ENCODE data around the gene WASL. TPM values are rescaled to one million over a fixed set of nuclear protein-coding genes. Genes with fewer than 3 reads are reported as not detected.

The WASL gene
- polyA plus RNA-seq, 1 donor (not counting 4 experiments of a cell fraction or from before 2014, with no cell fraction given) = 17.5 TPM

DNA sequence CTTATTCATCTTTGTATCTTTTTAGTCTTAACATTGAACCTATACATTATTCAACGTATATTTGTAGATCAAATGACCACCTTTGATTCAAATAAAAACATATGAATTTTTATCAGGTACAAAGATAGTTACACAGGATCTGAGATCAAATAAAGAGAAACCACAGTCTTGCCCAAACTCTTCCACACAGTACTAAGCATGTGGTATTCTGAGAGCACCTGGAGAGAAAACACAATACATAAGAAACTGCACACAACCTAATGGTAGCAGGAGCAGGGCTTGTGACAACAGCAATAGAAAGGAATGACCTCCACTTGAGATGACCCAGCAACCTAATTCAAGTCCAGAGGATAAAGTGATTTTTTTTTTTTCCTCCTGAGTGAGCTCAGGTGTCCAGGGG, 6.5 kb upstream of the WASL start:
- H4K20me1 ChIP-seq (ENCODE audit: control insufficient read depth, extremely low read depth, insufficient read depth, low read length) = no peaks in the 10 kb centered on the region
- no peak overlapping the region for H3K4me2 ChIP-seq (ENCODE audit: control insufficient read depth, extremely low read depth, insufficient read depth, low read depth, low read length)
- FAIRE-seq = peak; percentile 17
- dilution Hi-C loops (cut with MboI; ENCODE audit: extremely low pct_ligation_motif_present, low sequenced_read_pairs) = no loop called here
- no peak for TF ChIP-seq EZH2 (IDR thresholded peaks at IDR 0.05; ENCODE audit: low read length)
- TF ChIP-seq, protein P1, sequence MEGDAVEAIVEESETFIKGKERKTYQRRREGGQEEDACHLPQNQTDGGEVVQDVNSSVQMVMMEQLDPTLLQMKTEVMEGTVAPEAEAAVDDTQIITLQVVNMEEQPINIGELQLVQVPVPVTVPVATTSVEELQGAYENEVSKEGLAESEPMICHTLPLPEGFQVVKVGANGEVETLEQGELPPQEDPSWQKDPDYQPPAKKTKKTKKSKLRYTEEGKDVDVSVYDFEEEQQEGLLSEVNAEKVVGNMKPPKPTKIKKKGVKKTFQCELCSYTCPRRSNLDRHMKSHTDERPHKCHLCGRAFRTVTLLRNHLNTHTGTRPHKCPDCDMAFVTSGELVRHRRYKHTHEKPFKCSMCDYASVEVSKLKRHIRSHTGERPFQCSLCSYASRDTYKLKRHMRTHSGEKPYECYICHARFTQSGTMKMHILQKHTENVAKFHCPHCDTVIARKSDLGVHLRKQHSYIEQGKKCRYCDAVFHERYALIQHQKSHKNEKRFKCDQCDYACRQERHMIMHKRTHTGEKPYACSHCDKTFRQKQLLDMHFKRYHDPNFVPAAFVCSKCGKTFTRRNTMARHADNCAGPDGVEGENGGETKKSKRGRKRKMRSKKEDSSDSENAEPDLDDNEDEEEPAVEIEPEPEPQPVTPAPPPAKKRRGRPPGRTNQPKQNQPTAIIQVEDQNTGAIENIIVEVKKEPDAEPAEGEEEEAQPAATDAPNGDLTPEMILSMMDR (optimal IDR thresholded peaks at IDR 0.05 in 1 of 3, IDR thresholded peaks at IDR 0.05 in 1 of 3, conservative IDR thresholded peaks at IDR 0.05 in 1 of 3; ENCODE audit: extremely low read depth in 1 of 3, insufficient read depth in 2 of 3, low read length in 3 of 3) = no peak
- H3K4me3 ChIP-seq (ENCODE audit: control insufficient read depth in 2 of 3, extremely low read depth in 1 of 3, insufficient read depth in 2 of 3, low read depth in 1 of 3, low read length in 3 of 3) = no peak overlapping the region
- H3K27ac ChIP-seq (ENCODE audit: control insufficient read depth, insufficient read depth, low read length) = no peak overlapping the region
- no peaks in the 10 kb centered on the region for H3K27me3 ChIP-seq (ENCODE audit: control insufficient read depth, extremely low read depth, insufficient read depth, low read length)
- H3K79me2 ChIP-seq (ENCODE audit: control insufficient read depth, insufficient read depth, low read length) = peaks cover 9% of the 10 kb centered on the region
- no peaks in the 10 kb centered on the region for H3K9me1 ChIP-seq (ENCODE audit: control insufficient read depth, extremely low read depth, insufficient read depth, low read length)
- H2AFZ ChIP-seq (ENCODE audit: control insufficient read depth, low read length) = peak overlapping the region; percentile 21
- no peaks in the 10 kb centered on the region for H3K36me3 ChIP-seq (ENCODE audit: control insufficient read depth in 2 of 2, extremely low read depth in 1 of 2, insufficient read depth in 2 of 2, low read length in 2 of 2)
- no peaks in the 10 kb centered on the region for H3K9me3 ChIP-seq (ENCODE audit: control insufficient read depth, low read depth, low read length)
- DNase-seq (ENCODE audit: low read depth, low spot score) = no peak
- H3K9ac ChIP-seq (ENCODE audit: control insufficient read depth, extremely low read depth, insufficient read depth, low read length) = no peak overlapping the region
- H3K4me1 ChIP-seq (ENCODE audit: control insufficient read depth, extremely low read depth, insufficient read depth, low read length) = peaks cover 46% of the 10 kb centered on the region

DNA sequence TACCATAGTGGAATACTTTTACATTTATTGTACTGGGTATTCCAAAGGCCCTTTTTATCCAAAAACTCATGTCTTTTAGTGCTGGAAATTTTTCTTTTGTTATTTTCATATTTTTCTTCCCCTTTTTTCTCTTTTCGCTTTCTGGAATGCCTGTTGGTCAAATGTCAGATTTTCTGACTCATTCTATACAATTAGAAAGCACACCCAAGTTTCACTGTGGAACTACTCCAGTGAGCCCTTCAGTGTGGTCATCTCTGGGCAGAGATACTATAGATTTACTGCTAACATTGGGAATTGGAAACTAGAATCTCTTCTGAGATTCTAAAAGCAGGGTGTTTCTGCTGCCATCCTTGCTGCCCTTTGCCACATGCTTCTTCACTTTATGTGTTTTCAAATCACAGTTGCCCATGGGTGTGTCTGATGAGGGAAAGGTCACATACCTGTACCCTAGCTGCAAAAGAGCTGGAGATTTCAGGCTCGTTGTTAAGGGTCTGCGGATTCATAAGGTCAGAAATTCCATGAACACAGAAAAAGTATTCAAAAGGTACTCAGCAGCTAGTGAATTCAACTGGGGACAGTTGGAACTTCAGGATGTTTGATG, 5.6 kb upstream of the WASL start:
- H4K20me1 ChIP-seq (ENCODE audit: control insufficient read depth, extremely low read depth, insufficient read depth, low read length) = no peaks in the 10 kb centered on the region
- H3K9me1 ChIP-seq (ENCODE audit: control insufficient read depth, extremely low read depth, insufficient read depth, low read length) = no peaks in the 10 kb centered on the region
- no peak for FAIRE-seq
- H3K36me3 ChIP-seq (ENCODE audit: control insufficient read depth in 2 of 2, extremely low read depth in 1 of 2, insufficient read depth in 2 of 2, low read length in 2 of 2) = no peaks in the 10 kb centered on the region
- H3K9ac ChIP-seq (ENCODE audit: control insufficient read depth, extremely low read depth, insufficient read depth, low read length) = no peak overlapping the region
- no peak overlapping the region for H3K4me3 ChIP-seq (ENCODE audit: control insufficient read depth in 2 of 3, extremely low read depth in 1 of 3, insufficient read depth in 2 of 3, low read depth in 1 of 3, low read length in 3 of 3)
- TF ChIP-seq EZH2 (IDR thresholded peaks at IDR 0.05; ENCODE audit: low read length) = no peak
- TF ChIP-seq, protein P1 (optimal IDR thresholded peaks at IDR 0.05 in 1 of 3, IDR thresholded peaks at IDR 0.05 in 1 of 3, conservative IDR thresholded peaks at IDR 0.05 in 1 of 3; ENCODE audit: extremely low read depth in 1 of 3, insufficient read depth in 2 of 3, low read length in 3 of 3) = no peak
- peaks cover 10% of the 10 kb centered on the region for H3K79me2 ChIP-seq (ENCODE audit: control insufficient read depth, insufficient read depth, low read length)
- no peak overlapping the region for H3K4me2 ChIP-seq (ENCODE audit: control insufficient read depth, extremely low read depth, insufficient read depth, low read depth, low read length)
- no peaks in the 10 kb centered on the region for H3K9me3 ChIP-seq (ENCODE audit: control insufficient read depth, low read depth, low read length)
- peaks cover 46% of the 10 kb centered on the region for H3K4me1 ChIP-seq (ENCODE audit: control insufficient read depth, extremely low read depth, insufficient read depth, low read length)
- H2AFZ ChIP-seq (ENCODE audit: control insufficient read depth, low read length) = peak overlapping the region; percentile 42
- no peak for DNase-seq (ENCODE audit: low read depth, low spot score)
- no peak overlapping the region for H3K27ac ChIP-seq (ENCODE audit: control insufficient read depth, insufficient read depth, low read length)
- no peaks in the 10 kb centered on the region for H3K27me3 ChIP-seq (ENCODE audit: control insufficient read depth, extremely low read depth, insufficient read depth, low read length)
- dilution Hi-C loops (cut with MboI; ENCODE audit: extremely low pct_ligation_motif_present, low sequenced_read_pairs) = no loop called here
